Superior temporal gyrus (tissue), 1 donor: Measurements from ENCODE around the gene UNC119B.
A peak's percentile ranks its signal among the peaks of the same experiment; 100 is the strongest.

Experiments
- DNase-seq: peaks from one replicate; pipeline ENCODE4 v3.0.0-alpha.2; 2016; ENCODE audit errors: extremely low spot score

The UNC119B gene

GRCh38 chr12:120739031-120739762 lies 28.9 kb downstream of the UNC119B start:
- no peak for DNase-seq

- no peak for DNase-seq
Observed at GRCh38 chr12:120739821-120740613, 29.8 kb downstream of the UNC119B start.

- no peak for DNase-seq
Observed at GRCh38 chr12:120740871-120741270, 30.6 kb downstream of the UNC119B start.

GRCh38 chr12:120741476-120742421 lies 31.5 kb downstream of the UNC119B start:
- DNase-seq = no peak

GRCh38 chr12:120744922-120745493 lies 34.8 kb downstream of the UNC119B start:
- no peak for DNase-seq

- DNase-seq = no peak
Observed at GRCh38 chr12:120748242-120748641, 38.0 kb downstream of the UNC119B start.

- no peak for DNase-seq
Observed at GRCh38 chr12:120749256-120749655, 39.0 kb downstream of the UNC119B start.

- no peak for DNase-seq
Observed at GRCh38 chr12:120750806-120751205, 40.5 kb downstream of the UNC119B start.

- no peak for DNase-seq
Observed at GRCh38 chr12:120751389-120751788, 41.1 kb downstream of the UNC119B start.

GRCh38 chr12:120754792-120755191 lies 44.5 kb downstream of the UNC119B start:
- no peak for DNase-seq

GRCh38 chr12:120755269-120755668 lies 45.0 kb downstream of the UNC119B start:
- DNase-seq = no peak

GRCh38 chr12:120757226-120757742 lies 47.0 kb downstream of the UNC119B start:
- no peak for DNase-seq

GRCh38 chr12:120757949-120758348 lies 47.7 kb downstream of the UNC119B start:
- no peak for DNase-seq

GRCh38 chr12:120758798-120759590 lies 48.7 kb downstream of the UNC119B start:
- no peak for DNase-seq

GRCh38 chr12:120759591-120760348 lies 49.5 kb downstream of the UNC119B start:
- DNase-seq = no peak

- DNase-seq = no peak
Observed at GRCh38 chr12:120760349-120761254, 50.3 kb downstream of the UNC119B start.

GRCh38 chr12:120761519-120761934 lies 51.3 kb downstream of the UNC119B start:
- peak; percentile 56 for DNase-seq

GRCh38 chr12:120762086-120762485 lies 51.8 kb downstream of the UNC119B start:
- DNase-seq = peak; percentile 49

- DNase-seq = no peak
Observed at GRCh38 chr12:120763250-120763649, 53.0 kb downstream of the UNC119B start.
